Right atrium auricular region (tissue), 2 donors: ENCODE data around the gene PPM1H. TPM values are rescaled to one million over a fixed set of nuclear protein-coding genes. Genes with fewer than 3 reads are reported as not detected.

Source experiments
- DNase-seq: peaks from one replicate; pipeline ENCODE4 v3.0.0-alpha.2; 2019; ENCODE audit warnings: low spot score
- H3K27ac ChIP-seq, 2 donors: fragments of 200-600 bp; sonication (generic); 1 replicate in 1 of 2; 2 replicates in 1 of 2; pipeline ENCODE4 v1.5.1; 2016 to 2019
- H3K27me3 ChIP-seq, 2 donors: fragments of 200-600 bp; sonication (generic); one replicate each; pipeline versions ENCODE4 v1.5.1 to v1.6.0; 2017 to 2019
- H3K36me3 ChIP-seq: fragments of 200-600 bp; sonication (generic); one replicate; pipeline ENCODE4 v1.5.1; 2016
- H3K4me1 ChIP-seq, 2 donors: fragments of 200-600 bp; sonication (generic); one replicate each; pipeline versions ENCODE4 v1.5.1 to v1.6.0; 2017 to 2019
- H3K4me3 ChIP-seq, 2 donors: fragments of 200-600 bp; sonication (generic); 1 replicate in 1 of 2; 2 replicates in 1 of 2; pipeline ENCODE4 v1.5.1; 2017 to 2019; ENCODE audit warnings: mild to moderate bottlenecking in 1 of 2, moderate library complexity in 1 of 2
- H3K9me3 ChIP-seq, 2 donors: fragments of 200-600 bp; sonication (generic); one replicate each; pipeline ENCODE4 v1.5.1; 2019
- total RNA-seq, 2 donors: library from RNA; depleted of rRNA; stranded (reverse); fragments of >200 nt; gene quantifications; one replicate each; pipeline ENCODE4 v1.1.0, GENCODE V29; 2016
- TF ChIP-seq, protein P1 (sequence below), 2 donors: fragments of 200-600 bp; sonication (generic); IDR thresholded peaks; one replicate each; pipeline ENCODE4 v1.5.1; 2019; ENCODE audit warnings: antibody characterized with exemption in 2 of 2

PPM1H gene
- total RNA-seq, 2 donors from 2014 or later = 3.1 to 5.0 TPM

DNA sequence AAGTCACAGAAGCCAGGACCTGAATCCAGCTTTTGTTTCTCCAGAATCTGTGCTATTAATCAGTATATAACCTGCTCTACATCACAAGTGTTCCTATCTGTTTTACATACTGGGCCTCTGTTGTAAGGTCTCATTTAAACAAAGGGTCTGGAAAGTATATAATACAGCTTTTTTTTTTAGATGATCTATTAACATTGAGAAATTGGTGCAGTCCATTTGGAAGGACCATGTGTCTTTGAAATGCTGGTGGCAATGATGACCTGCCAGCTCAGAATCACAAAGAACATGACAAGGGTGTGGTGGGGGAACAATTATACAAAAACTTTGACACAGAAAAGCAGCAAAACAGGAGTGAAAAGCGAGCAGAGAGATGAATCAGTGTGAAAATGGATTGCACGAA, 164.6 kb downstream of the PPM1H start:
- no peak overlapping the region for H3K27ac ChIP-seq
- no peak overlapping the region for H3K4me3 ChIP-seq
- TF ChIP-seq, protein P1, sequence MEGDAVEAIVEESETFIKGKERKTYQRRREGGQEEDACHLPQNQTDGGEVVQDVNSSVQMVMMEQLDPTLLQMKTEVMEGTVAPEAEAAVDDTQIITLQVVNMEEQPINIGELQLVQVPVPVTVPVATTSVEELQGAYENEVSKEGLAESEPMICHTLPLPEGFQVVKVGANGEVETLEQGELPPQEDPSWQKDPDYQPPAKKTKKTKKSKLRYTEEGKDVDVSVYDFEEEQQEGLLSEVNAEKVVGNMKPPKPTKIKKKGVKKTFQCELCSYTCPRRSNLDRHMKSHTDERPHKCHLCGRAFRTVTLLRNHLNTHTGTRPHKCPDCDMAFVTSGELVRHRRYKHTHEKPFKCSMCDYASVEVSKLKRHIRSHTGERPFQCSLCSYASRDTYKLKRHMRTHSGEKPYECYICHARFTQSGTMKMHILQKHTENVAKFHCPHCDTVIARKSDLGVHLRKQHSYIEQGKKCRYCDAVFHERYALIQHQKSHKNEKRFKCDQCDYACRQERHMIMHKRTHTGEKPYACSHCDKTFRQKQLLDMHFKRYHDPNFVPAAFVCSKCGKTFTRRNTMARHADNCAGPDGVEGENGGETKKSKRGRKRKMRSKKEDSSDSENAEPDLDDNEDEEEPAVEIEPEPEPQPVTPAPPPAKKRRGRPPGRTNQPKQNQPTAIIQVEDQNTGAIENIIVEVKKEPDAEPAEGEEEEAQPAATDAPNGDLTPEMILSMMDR (IDR thresholded peaks at IDR 0.05) = no peak
- H3K9me3 ChIP-seq = no peaks in the 10 kb centered on the region
- H3K4me1 ChIP-seq = peaks cover 0 to 9% of the 10 kb centered on the region in 2 donors
- no peaks in the 10 kb centered on the region for H3K27me3 ChIP-seq
- no peak for DNase-seq
- no peaks in the 10 kb centered on the region for H3K36me3 ChIP-seq

DNA sequence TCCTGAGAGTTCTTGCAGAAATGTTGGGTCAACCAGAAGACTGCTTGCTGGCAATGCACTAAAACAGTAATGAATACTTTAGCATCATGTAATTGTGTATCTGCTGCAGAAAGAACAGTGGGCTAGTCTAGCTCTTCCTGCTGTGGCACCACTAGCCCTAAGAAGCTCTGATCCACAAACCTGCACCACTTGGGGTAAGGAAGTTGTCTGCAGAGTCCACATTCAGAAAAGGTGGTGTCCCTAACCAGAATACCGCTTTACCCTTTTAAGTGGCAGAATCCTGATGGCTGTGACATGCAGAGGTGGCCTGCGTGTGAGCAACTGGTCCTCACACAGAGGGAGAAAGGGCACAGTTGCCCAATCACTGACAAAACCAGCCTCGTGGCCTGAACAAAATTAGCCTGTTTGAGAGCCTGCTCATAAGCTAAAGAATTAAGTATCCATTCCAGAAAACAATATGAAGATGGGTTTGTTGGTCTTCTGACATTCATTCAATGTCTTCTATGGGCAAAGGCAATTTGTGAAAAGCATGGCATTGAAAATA, 165.8 kb downstream of the PPM1H start:
- no peaks in the 10 kb centered on the region for H3K9me3 ChIP-seq

DNA sequence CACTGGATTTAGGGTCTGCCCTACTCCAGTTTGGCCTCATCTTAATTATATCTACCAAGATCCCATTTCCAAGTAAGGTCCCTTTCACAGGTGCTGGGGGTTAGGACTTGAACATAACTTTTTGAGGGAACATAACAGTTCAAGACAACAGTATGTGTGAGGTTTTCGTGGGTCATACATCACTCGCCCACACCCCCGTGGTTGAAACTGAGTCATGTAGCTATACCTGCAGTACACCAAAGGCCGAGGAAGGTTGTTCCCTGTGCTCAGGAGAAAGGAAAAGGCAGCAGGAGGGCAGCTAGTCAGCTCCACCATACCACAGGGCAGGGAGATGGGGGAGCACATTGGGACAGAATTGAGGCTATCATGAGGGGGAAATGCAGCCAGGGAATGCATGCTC, 167.0 kb downstream of the PPM1H start:
- Histone ChIP-seq H3K4me3 (no peak overlapping the region), H3K27ac (no peak overlapping the region), H3K4me1 (peaks cover 0 to 9% of the 10 kb centered on the region in 2 donors), H3K36me3 (no peaks in the 10 kb centered on the region), H3K27me3 (no peaks in the 10 kb centered on the region), H3K9me3 (no peaks in the 10 kb centered on the region)
- DNase-seq = no peak
- TF ChIP-seq, protein P1 (IDR thresholded peaks at IDR 0.05) = no peak

More for the DNA sequence above, 165.8 kb downstream of the PPM1H start:
- no peaks in the 10 kb centered on the region for H3K36me3 ChIP-seq
- H3K4me1 ChIP-seq = peaks cover 0 to 9% of the 10 kb centered on the region in 2 donors
- no peak overlapping the region for H3K27ac ChIP-seq
- H3K4me3 ChIP-seq = no peak overlapping the region
- TF ChIP-seq, protein P1 (IDR thresholded peaks at IDR 0.05) = no peak
- H3K27me3 ChIP-seq = no peaks in the 10 kb centered on the region
- DNase-seq = no peak

DNA sequence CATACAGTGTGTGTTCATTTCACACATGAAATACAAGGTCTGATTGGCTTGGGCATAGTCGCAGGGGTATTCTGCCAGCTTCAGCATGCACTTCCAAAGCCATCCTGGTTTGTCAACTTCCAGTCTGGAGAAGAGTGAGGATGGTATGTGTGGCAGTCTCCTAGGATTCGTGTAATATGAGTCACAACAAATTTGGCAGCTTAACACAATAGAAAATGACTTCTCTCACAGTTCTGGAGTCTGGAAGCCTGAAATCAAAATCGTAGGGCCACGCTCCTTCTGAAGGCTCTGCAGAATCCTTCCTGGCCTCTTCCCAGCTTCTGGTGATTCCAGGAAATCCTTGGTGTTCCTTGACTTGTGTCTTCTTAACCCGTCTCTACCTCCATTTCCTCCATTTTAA, 167.5 kb downstream of the PPM1H start:
- no peaks in the 10 kb centered on the region for H3K36me3 ChIP-seq
- peaks cover 0 to 9% of the 10 kb centered on the region in 2 donors for H3K4me1 ChIP-seq
- H3K9me3 ChIP-seq = no peaks in the 10 kb centered on the region
- TF ChIP-seq, protein P1 (IDR thresholded peaks at IDR 0.05) = no peak
- no peak overlapping the region for H3K4me3 ChIP-seq
- no peak for DNase-seq
- H3K27ac ChIP-seq = no peak overlapping the region
- no peaks in the 10 kb centered on the region for H3K27me3 ChIP-seq

DNA sequence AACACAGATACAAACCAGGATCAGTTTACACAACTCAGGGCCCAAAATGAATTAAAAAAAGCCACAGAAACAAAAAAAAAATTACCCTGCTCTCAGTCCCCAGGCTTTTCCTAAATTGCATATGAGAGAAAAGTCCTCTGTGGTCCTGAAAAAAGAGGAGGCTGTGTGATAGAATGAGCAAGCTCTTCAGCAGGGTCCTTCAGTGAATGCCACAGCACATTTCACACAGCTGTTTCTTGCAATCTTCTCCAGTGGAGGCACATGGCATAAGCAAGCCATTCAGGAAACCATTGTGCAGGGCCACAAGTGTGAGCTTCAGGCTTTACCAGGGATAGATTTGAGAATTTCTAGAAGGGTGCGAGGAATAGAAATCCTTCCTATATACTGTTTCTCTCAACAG, 168.5 kb downstream of the PPM1H start:
- peaks cover 0 to 19% of the 10 kb centered on the region in 2 donors for H3K4me1 ChIP-seq
- no peaks in the 10 kb centered on the region for H3K27me3 ChIP-seq
- H3K27ac ChIP-seq = no peak overlapping the region
- H3K36me3 ChIP-seq = no peaks in the 10 kb centered on the region
- no peaks in the 10 kb centered on the region for H3K9me3 ChIP-seq
- DNase-seq = no peak
- TF ChIP-seq, protein P1 (IDR thresholded peaks at IDR 0.05) = no peak
- H3K4me3 ChIP-seq = no peak overlapping the region
